ENCODE data around the gene ANKRD40CL. TPM values are rescaled to one million over a fixed set of nuclear protein-coding genes. Genes with fewer than 3 reads are reported as not detected.
A peak's percentile ranks its signal among the peaks of the same experiment; 100 is the strongest.
"Not testable (repeated sequence)": the region's sequence is repeated elsewhere in the genome, so short reads cannot be mapped to it uniquely, and the experiment has no call there.

The ANKRD40CL gene
- total RNA-seq, 3 donors from 2014 or later (not counting 1 experiment from before 2014, with no cell fraction given): not detected

DNA sequence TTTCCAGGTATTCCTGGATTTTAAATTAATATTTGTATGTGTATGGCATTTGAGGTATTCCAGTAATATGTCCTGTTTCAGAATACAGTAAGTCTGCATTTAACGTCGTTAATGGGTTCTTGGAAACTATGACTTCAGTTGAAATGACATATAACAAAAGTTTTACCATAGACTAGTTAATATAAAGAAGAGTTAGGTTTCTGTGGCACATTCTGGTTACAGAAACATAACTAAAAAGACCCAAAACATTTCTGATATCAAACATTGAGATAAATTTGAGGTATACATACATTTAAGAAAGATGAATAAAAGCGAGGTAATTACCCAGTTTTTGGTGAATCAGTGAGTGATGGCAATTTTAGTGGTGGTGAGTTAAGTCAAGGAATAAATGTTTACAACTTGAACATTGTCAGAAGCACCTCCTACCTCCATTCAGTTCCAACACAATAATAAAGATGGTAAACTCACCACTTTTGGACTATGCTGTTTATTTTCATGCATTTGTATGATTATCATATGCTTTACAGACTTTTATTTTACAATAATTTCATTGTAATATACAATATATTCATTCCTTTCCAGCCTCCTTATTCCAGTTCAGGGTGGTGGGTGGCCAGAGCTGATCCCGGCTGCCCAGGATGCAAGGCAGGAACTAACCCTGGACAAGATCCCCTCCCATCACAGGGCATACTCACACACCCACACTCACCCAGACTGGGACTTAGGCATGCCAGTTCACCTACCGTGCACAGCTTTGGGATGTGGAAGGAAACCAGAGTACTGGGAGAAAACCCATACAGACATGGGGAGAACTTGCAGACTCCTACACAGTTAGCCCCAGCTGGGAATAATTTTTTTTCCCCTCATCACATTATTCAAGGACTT is 38.2 kb downstream of the ANKRD40CL start:
- no peaks in the 10 kb centered on the region for H3K27me3 Mint-ChIP-seq (ENCODE audit: low read depth in 2 of 2)
- H3K4me3 ChIP-seq (ENCODE audit: low read length): no peak overlapping the region
- H3K36me3 Mint-ChIP-seq: no peaks in the 10 kb centered on the region
- H3K4me1 Mint-ChIP-seq: peaks cover 51 to 62% of the 10 kb centered on the region in 2 donors
- WGBS (ENCODE audit: insufficient coverage): 79% methylated on average over 3 of the region's 5 CpGs
- H3K27me3 ChIP-seq (ENCODE audit: control insufficient read depth, insufficient read depth, low read length): no peaks in the 10 kb centered on the region
- H3K4me1 ChIP-seq (ENCODE audit: control insufficient read depth, insufficient read depth, low read length): peaks cover 39% of the 10 kb centered on the region
- no peaks in the 10 kb centered on the region for H3K9me3 ChIP-seq (ENCODE audit: control insufficient read depth, insufficient read depth, low read length)
- intact Hi-C loops (cut with micrococcal nuclease): no loop called here
- TF ChIP-seq CTCF (IDR thresholded peaks at IDR 0.05): no peak
- ATAC-seq: no peak
- H3K27ac Mint-ChIP-seq: peak overlapping the region in 1 of 2 donors; percentile 57
- DNase-seq: no peak
- peaks cover 3% of the 10 kb centered on the region for H3K36me3 ChIP-seq (ENCODE audit: control insufficient read depth, insufficient read depth, low read length)
- no peak overlapping the region for H3K4me3 Mint-ChIP-seq
- H3K9me3 Mint-ChIP-seq: peaks cover 0 to 3% of the 10 kb centered on the region in 2 donors
- no peak overlapping the region for H3K27ac ChIP-seq (ENCODE audit: low read length)

DNA sequence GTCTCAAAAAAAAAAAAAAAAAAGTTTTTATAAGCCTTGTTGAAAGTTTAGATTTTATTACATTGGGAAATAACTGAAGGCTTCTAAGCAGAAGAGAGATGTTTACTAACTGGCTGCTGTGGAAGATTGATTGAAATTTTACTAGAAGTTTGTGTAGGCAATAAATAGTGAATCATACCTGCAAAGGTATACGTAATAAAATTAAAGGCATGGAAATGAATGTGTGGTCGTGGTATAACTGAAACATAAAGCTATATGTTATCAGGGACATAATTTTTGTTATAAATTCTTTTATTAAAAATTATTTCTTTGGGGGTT is 39.2 kb downstream of the ANKRD40CL start:
- intact Hi-C loops (cut with micrococcal nuclease): no loop called here
- TF ChIP-seq CTCF (IDR thresholded peaks at IDR 0.05): no peak
- Histone ChIP-seq H3K4me1 (ENCODE audit: control insufficient read depth, insufficient read depth, low read length) (peaks cover 45% of the 10 kb centered on the region), H3K27me3 (ENCODE audit: control insufficient read depth, insufficient read depth, low read length) (no peaks in the 10 kb centered on the region), H3K27ac (ENCODE audit: low read length) (no peak overlapping the region), H3K9me3 (ENCODE audit: control insufficient read depth, insufficient read depth, low read length) (no peaks in the 10 kb centered on the region), H3K4me3 (ENCODE audit: low read length) (no peak overlapping the region), H3K36me3 (ENCODE audit: control insufficient read depth, insufficient read depth, low read length) (peaks cover 3% of the 10 kb centered on the region)
- ATAC-seq: no peak
- no peak for DNase-seq
- no peaks in the 10 kb centered on the region for H3K36me3 Mint-ChIP-seq
- H3K4me3 Mint-ChIP-seq: no peak overlapping the region
- H3K27me3 Mint-ChIP-seq (ENCODE audit: low read depth in 2 of 2): no peaks in the 10 kb centered on the region
- 86% methylated on average over 1 of the region's 2 CpGs for WGBS (ENCODE audit: insufficient coverage)
- peak overlapping the region in 1 of 2 donors; percentile 75 for H3K27ac Mint-ChIP-seq
- H3K9me3 Mint-ChIP-seq: peaks cover 0 to 3% of the 10 kb centered on the region in 2 donors
- peaks cover 53 to 63% of the 10 kb centered on the region in 2 donors for H3K4me1 Mint-ChIP-seq

- Mint-ChIP-seq H3K4me1 (peaks cover 51 to 62% of the 10 kb centered on the region in 2 donors), H3K27me3 (ENCODE audit: low read depth in 2 of 2) (no peaks in the 10 kb centered on the region), H3K27ac (no peak overlapping the region), H3K9me3 (peaks cover 0 to 3% of the 10 kb centered on the region in 2 donors), H3K36me3 (no peaks in the 10 kb centered on the region), H3K4me3 (no peak overlapping the region)
- DNase-seq (no peak), ATAC-seq (no peak)
- Histone ChIP-seq H3K27ac (ENCODE audit: low read length) (no peak overlapping the region), H3K27me3 (ENCODE audit: control insufficient read depth, insufficient read depth, low read length) (no peaks in the 10 kb centered on the region), H3K9me3 (ENCODE audit: control insufficient read depth, insufficient read depth, low read length) (no peaks in the 10 kb centered on the region), H3K4me1 (ENCODE audit: control insufficient read depth, insufficient read depth, low read length) (peaks cover 38% of the 10 kb centered on the region), H3K4me3 (ENCODE audit: low read length) (no peak overlapping the region), H3K36me3 (ENCODE audit: control insufficient read depth, insufficient read depth, low read length) (peaks cover 3% of the 10 kb centered on the region)
- no peak for TF ChIP-seq CTCF (IDR thresholded peaks at IDR 0.05)
- 88% methylated on average over 11 of the region's 12 CpGs for WGBS (ENCODE audit: insufficient coverage)
- intact Hi-C loops (cut with micrococcal nuclease): no loop called here
Observed at GRCh38 chr17:50725769-50726655, 41.3 kb downstream of the ANKRD40CL start.

- intact Hi-C loops (cut with micrococcal nuclease); H3K27ac ChIP-seq (ENCODE audit: low read length); H3K9me3 ChIP-seq (ENCODE audit: control insufficient read depth, insufficient read depth, low read length); H3K27me3 Mint-ChIP-seq (ENCODE audit: low read depth in 2 of 2); ATAC-seq; H3K27ac Mint-ChIP-seq; H3K4me3 ChIP-seq (ENCODE audit: low read length); H3K36me3 ChIP-seq (ENCODE audit: control insufficient read depth, insufficient read depth, low read length); H3K36me3 Mint-ChIP-seq; H3K9me3 Mint-ChIP-seq; H3K27me3 ChIP-seq (ENCODE audit: control insufficient read depth, insufficient read depth, low read length); DNase-seq: not testable (repeated sequence)
- H3K4me3 Mint-ChIP-seq: peak overlapping the region; percentile 37
- peaks cover 37% of the 10 kb centered on the region for H3K4me1 ChIP-seq (ENCODE audit: control insufficient read depth, insufficient read depth, low read length)
- peaks cover 61 to 71% of the 10 kb centered on the region in 2 donors for H3K4me1 Mint-ChIP-seq
- WGBS (ENCODE audit: insufficient coverage): 89% methylated on average over 3 of the region's 6 CpGs
Observed at GRCh38 chr17:50724622-50725021, 42.7 kb downstream of the ANKRD40CL start.
